Breast epithelium (tissue), 3 donors: ENCODE measurements around the gene SH3GL3.

Experiments
- POLR2A ChIP-seq: fragments of 450-650 bp; IDR thresholded peaks from one replicate; pipeline ENCODE4 v1.6.1; 2016; ENCODE audit warnings: antibody characterized with exemption, mild to moderate bottlenecking, moderate library complexity
- POLR2AphosphoS5 ChIP-seq, 3 donors: sonication (generic); formaldehyde crosslinking; IDR thresholded peaks; one replicate each; pipeline ENCODE4 v1.6.1; 2017; ENCODE audit warnings: antibody characterized with exemption in 3 of 3
- TF ChIP-seq, protein P1 (sequence below), 3 donors: fragments of 450-650 bp; IDR thresholded peaks; one replicate each; pipeline ENCODE4 v1.5.1; 2016 to 2017; ENCODE audit warnings: antibody characterized with exemption in 3 of 3, mild to moderate bottlenecking in 3 of 3, moderate library complexity in 3 of 3

GRCh38 chr15:83483612-83484011, 36.5 kb downstream of the SH3GL3 start:
- TF ChIP-seq, protein P1, sequence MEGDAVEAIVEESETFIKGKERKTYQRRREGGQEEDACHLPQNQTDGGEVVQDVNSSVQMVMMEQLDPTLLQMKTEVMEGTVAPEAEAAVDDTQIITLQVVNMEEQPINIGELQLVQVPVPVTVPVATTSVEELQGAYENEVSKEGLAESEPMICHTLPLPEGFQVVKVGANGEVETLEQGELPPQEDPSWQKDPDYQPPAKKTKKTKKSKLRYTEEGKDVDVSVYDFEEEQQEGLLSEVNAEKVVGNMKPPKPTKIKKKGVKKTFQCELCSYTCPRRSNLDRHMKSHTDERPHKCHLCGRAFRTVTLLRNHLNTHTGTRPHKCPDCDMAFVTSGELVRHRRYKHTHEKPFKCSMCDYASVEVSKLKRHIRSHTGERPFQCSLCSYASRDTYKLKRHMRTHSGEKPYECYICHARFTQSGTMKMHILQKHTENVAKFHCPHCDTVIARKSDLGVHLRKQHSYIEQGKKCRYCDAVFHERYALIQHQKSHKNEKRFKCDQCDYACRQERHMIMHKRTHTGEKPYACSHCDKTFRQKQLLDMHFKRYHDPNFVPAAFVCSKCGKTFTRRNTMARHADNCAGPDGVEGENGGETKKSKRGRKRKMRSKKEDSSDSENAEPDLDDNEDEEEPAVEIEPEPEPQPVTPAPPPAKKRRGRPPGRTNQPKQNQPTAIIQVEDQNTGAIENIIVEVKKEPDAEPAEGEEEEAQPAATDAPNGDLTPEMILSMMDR (IDR thresholded peaks at IDR 0.05): no peak
- TF ChIP-seq POLR2A (no peak), POLR2AphosphoS5 (IDR thresholded peaks at IDR 0.05) (no peak)
